ENCODE data around the gene PPP1R13B.

Gene PPP1R13B

GRCh38 chr14:103745424-103745823 lies 102.0 kb downstream of the PPP1R13B start:
- DNase-seq (ENCODE audit: low read depth in 1 of 2, low spot score in 1 of 2): no peak

DNA sequence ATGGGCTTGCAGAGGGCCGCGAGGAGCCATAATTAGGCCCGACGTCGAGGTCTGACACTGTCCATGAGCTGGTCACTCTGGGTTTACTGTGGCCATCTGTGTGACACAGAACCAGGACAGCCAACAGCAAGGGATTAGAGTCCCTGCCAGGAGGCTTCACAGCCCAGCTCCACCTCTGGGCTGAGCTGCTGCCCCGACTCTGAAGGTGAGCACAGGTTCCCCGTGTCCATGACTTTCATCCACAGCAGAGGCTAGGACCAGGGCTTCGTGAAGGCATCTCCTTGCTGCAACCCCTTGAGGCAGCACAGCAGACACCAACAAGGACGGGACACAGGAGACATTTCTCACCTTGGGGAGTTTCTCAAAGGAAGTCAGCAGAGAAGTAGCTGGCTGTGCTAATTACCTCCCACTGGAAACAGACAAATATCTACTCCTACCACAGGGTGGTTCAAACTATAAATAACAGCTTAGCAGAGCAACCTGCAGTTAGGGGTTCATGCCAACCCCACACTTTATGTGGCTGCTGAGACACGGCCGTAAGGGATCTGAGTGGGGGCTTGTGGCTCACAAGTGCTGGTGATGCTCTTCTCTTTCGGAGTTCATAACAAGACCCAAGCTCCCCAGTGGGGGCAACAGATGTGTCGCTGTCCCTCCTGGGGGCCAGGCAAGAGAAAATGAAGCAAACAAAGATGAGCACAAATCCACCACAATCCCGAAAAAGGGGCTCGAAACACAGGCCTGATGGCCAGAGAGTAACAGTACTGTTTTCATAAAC lies 102.6 kb downstream of the PPP1R13B start:
- DNase-seq (ENCODE audit: low read depth in 1 of 2, low spot score in 1 of 2): no peak

DNA sequence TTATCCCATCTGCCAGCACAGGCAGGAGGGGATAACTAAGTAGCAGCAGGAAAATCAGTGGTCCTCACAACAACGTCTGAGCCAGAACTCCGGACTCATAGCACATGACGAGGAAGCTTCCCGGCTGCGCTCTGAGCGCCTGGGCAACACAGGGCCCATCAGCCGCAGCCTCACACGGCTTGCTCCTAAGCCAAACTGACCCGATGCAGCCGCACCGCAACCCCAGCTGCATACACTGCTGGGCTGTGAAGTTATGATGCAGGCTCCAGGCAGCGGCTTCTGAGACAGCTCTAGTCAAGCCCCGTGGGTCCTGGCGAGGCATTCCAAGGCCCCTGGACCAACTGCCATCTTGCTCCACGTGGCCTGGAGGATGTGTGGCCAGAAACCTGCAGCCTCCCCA lies 103.7 kb downstream of the PPP1R13B start:
- DNase-seq (ENCODE audit: low read depth in 1 of 2, low spot score in 1 of 2): no peak

DNA sequence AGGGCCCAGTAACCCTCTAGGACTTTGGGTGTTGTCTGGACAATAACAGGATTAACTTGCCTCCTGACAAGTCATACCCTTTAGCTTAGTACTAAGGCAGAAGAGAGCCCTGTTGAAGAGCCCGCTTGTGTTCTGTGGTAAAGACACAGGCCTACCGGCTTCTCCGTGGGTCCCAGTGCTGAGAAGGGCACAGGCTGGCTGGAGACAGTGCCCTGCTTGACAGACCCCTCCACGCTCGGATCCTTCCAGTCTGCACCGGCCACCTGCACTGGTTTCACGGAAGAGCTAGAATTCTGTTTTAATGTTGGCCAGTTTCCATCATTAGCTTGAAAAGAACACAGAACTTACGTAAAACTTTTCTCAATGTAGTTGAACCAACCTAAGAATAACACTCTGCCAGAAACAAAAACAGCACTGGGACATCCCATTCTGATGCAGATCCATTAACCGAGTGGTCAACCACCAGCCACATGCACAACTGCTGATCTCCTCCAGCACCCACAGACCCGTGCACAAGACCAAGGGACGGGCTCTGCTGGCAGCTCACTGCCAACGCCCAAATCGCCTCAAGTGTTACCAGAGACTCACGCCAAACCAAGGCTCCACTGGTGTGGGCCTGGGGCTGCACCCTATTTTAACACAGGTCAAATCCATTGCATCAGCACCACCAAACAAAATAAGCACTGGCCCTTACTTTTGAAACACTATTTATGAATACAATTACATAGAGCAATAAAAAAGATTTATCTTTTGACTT lies 104.7 kb downstream of the PPP1R13B start:
- DNase-seq (ENCODE audit: low read depth in 1 of 2, low spot score in 1 of 2): no peak

- no peak for DNase-seq (ENCODE audit: low read depth in 1 of 2, low spot score in 1 of 2)
Measured at GRCh38 chr14:103741876-103742275, 105.5 kb downstream of the PPP1R13B start.

DNA sequence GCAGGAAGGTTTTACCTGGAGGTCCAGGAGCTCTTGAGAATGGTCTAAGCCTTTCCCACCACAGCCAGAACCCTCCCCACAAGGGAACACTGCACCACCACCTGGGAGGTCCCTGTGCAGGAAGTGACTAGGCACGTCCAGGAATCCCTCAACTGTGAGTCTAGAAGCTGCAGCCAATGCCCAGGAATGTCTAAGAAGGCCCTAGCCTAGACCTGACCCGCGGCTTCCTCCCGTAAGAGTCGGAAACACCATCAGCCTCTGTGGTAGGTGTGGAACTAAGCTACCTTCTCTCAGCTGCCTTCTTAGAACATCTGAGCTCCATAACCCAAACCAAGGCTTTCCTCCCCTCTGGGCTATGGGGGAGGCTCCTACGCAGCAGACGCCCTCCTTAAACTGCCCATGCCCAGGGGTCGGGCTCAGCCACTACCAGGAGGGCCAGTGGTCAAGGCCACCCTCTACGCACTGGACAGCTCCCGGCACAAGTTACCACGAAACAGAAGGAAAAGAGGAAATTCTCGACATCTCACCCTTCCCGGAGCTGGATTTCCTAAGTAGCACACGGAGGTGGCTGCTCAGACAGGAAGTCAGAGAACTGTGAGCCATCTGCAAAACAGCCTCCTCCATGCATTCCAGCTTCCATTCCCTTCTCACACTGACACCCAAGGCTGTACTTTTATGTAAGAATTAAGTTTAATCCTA lies 106.2 kb downstream of the PPP1R13B start:
- no peak for DNase-seq (ENCODE audit: low read depth in 1 of 2, low spot score in 1 of 2)

DNA sequence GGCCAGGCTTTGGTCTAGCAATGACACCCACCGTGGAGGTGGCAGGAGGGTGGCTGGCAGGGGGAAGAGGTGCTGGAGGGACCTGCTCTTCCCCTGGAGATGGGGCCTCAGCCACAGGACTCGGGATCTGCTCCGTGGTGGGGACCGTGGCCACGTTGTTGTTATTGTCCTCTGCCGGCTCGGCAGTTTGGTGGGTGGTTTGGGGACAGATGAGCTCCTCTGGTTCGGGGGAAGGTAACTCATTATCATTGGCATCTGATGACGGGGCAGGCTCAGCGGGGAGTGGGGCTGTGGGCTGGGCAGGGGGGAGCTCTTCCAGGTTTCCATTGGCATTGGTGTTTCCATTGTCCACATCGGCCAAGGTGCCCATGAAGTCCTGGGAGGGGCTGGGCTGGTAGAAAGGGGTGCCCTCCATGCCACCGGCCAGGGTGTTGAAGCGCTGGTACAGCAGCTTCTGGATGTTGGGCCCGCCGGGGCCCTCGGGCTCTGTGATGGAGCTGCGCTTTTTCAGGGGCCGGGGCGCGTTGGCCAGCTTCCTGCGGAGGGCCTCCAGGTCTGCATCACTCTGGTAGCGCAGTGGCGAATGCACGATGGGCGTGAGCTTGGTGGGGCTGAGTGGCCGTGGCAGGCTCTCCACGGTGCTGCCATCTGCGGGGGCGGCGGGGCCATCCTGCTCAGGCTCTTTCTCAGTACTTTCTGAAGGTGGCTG lies 107.4 kb downstream of the PPP1R13B start:
- no peak for DNase-seq (ENCODE audit: low read depth in 1 of 2, low spot score in 1 of 2)

GRCh38 chr14:103739466-103739792 lies 107.9 kb downstream of the PPP1R13B start:
- no peak for DNase-seq (ENCODE audit: low read depth in 1 of 2, low spot score in 1 of 2)

- DNase-seq (ENCODE audit: low read depth in 1 of 2, low spot score in 1 of 2): no peak
Measured at GRCh38 chr14:103738701-103739451, 108.5 kb downstream of the PPP1R13B start.

- DNase-seq (ENCODE audit: low read depth in 1 of 2, low spot score in 1 of 2): no peak
Measured at GRCh38 chr14:103738166-103738565, 109.2 kb downstream of the PPP1R13B start.

DNA sequence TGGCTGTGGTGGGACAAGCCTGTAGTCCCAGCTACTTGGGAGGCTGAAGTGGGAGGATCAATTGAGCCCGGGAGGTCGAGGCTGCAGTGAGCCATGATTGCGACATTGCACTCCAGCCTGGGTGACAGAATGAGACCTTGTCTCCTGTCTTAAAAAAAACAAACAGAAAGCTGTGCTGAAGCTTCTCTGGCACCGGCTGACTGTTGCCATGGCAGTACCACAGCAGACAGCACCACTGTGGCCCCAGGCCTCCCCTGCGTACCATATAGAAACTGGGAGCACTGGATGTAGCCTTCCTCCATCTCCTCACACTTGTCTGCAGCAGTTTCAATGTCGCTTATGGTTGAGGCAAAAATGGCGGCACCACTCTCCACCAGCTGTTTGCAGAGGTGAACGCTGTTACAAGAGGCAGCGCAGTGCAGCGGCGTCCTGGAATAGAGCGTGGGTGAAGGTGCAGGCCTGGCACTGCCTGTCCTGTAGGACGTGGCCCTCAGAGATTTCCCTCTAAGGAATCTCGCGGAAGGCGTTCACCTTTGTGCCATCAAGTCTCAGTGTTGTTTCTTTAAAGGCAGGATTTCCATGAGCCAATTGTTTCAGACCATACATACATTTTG lies 109.8 kb downstream of the PPP1R13B start:
- DNase-seq (ENCODE audit: low read depth in 1 of 2, low spot score in 1 of 2): no peak

GRCh38 chr14:103736546-103737431 lies 110.6 kb downstream of the PPP1R13B start:
- DNase-seq (ENCODE audit: low read depth in 1 of 2, low spot score in 1 of 2): no peak

GRCh38 chr14:103735815-103736545 lies 111.4 kb downstream of the PPP1R13B start:
- no peak for DNase-seq (ENCODE audit: low read depth in 1 of 2, low spot score in 1 of 2)

DNA sequence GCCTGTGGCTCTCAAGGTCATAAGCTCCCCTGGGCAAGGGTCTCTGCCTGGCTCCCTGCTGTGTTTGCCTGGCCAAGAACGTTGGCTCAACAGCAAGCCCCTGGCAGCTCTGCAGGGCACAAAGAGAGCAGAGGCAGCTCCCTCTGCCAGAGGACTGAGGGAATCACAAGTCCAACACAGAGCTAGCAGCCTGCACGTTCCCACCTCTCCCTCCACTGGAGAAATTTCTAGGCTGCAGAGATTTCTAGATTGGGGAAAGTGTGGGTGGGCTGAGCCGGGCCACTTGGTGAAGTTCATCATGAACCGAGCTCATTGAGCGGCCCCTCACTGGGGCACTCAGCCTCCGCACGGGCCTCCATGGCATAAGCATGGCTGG lies 111.9 kb downstream of the PPP1R13B start:
- no peak for DNase-seq (ENCODE audit: low read depth in 1 of 2, low spot score in 1 of 2)

DNA sequence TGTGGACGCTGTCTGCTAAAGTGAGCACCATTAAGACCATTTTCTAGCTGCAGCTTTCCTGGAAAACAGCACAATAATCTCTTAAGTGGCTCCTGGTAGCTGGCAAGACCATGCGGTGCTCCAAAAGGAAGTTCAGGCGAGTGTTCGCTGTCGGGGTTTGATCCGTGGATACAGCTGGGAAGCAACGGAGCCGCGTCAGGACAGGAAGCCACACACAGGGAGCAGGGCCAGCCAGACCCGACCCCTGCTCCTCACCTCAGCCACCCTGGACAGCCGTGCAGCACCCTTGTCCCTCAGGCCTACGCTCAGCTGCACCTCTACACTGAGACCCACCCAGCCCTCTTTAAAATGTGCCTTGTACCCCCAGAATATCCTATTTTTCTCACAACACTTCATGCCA lies 112.4 kb downstream of the PPP1R13B start:
- no peak for DNase-seq (ENCODE audit: low read depth in 1 of 2, low spot score in 1 of 2)

DNA sequence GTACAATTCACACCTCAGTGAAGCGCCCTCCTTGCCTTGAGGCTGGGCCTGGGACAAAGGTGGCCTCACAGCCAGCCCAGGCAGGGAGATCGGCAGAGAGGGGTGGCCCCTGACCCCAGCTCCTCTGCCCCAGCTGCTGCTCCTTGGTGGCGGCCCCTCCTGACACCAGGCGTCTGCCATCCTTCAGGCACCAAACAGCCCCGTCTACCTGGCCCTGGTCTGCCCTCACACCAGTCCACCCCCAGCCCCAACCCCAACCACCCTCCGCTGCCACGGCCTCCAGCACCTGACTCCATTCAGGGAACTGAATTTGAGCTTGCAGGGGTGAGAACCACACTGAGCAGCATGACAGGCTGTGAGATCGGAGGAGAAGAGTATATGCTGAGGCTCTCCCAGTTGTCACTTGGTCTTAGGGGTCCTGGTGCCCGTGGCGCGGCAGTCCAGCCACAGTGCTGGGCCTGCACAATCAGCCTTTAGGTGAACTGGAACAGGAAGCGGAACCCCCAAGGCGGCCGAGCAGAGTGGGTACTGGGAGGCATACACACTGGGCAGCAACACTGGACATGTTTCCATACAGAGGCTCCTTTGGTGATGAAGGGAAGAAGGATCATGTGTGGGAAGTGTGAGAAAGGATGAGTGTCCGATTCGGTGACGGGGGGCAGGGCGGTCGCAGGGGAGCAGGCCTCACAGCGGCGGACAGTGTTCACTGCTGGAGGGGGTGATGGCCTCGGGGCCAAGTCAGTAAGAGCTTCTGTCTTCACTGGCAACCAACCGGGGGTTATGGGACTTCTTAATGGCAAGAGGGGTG lies 113.1 kb downstream of the PPP1R13B start:
- DNase-seq (ENCODE audit: low read depth in 1 of 2, low spot score in 1 of 2): no peak

DNA sequence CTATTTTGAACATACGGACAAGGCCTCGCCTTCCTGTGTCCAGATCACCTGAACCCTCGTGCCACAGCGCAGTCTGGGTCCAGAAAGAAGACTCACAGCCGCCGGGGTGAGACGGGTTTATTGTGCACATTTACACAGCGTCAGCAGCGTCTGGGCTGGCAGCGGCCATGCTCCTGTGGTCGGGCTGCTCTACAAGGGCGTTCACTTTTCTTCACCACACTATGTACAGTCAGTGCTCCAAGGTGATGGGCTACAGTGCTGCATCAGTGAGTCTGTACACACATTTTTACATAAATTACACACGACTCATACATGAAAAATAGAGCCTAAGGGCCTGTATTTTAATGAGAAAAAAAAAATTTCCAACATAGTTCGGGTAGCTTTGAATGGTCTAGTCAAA lies 113.7 kb downstream of the PPP1R13B start:
- no peak for DNase-seq (ENCODE audit: low read depth in 1 of 2, low spot score in 1 of 2)
